Small intestine (tissue), 7 donors: ENCODE data around the gene KLHL3. TPM values are rescaled to one million over a fixed set of nuclear protein-coding genes. Genes with fewer than 3 reads are reported as not detected.
A peak's percentile ranks its signal among the peaks of the same experiment; 100 is the strongest.

ENCODE experiments used
- DNase-seq, 2 donors: peaks; one replicate each; pipeline versions ENCODE4 v3.0.0 to v3.0.0-alpha.2; 2013
- FAIRE-seq: peaks from 2 replicates; lab custom pipeline; 2012; peaks lifted over from hg19 to GRCh38; lab: Jason Lieb, UNC
- H3K27ac ChIP-seq, 3 donors: one replicate each; pipeline ENCODE4 v1.5.1; 2013; ENCODE audit warnings: low read length in 2 of 3, mild to moderate bottlenecking in 2 of 3, control low read depth in 1 of 3, inconsistent platforms in 1 of 3, low read depth in 1 of 3, moderate library complexity in 1 of 3
- H3K27me3 ChIP-seq, 3 donors: one replicate each; pipeline ENCODE4 v1.6.1; 2013; ENCODE audit warnings: low read length in 3 of 3, inconsistent platforms in 1 of 3; ENCODE audit not compliant: control insufficient read depth in 3 of 3, insufficient read depth in 3 of 3
- H3K36me3 ChIP-seq, 3 donors: one replicate each; pipeline ENCODE4 v1.6.1; 2013; ENCODE audit warnings: low read length in 3 of 3, inconsistent platforms in 1 of 3, low read depth in 1 of 3, mild to moderate bottlenecking in 1 of 3, moderate library complexity in 1 of 3; ENCODE audit not compliant: control insufficient read depth in 3 of 3, insufficient read depth in 2 of 3
- H3K4me1 ChIP-seq, 3 donors: one replicate each; pipeline ENCODE4 v1.6.1; 2013; ENCODE audit warnings: low read length in 2 of 3, inconsistent platforms in 1 of 3, low read depth in 1 of 3, mild to moderate bottlenecking in 1 of 3, moderate library complexity in 1 of 3; ENCODE audit not compliant: control insufficient read depth in 3 of 3, insufficient read depth in 2 of 3
- H3K4me3 ChIP-seq, 3 donors: one replicate each; pipeline ENCODE4 v1.5.1; 2013; ENCODE audit warnings: low read length in 3 of 3, control low read depth in 1 of 3, inconsistent platforms in 1 of 3, low read depth in 1 of 3, mild to moderate bottlenecking in 1 of 3, moderate library complexity in 1 of 3
- H3K9me3 ChIP-seq, 2 donors: one replicate each; pipeline ENCODE4 v1.6.1; 2013; ENCODE audit warnings: low read depth in 1 of 2, low read length in 1 of 2; ENCODE audit not compliant: control insufficient read depth in 2 of 2, insufficient read depth in 1 of 2
- WGBS, 3 donors: extraction: QIAGEN DNeasy Blood & Tissue Kit; methylation state at CpG; one replicate each; pipeline ENCODE4 v1.1.7; 2013; 5-methylcytosine and 5-hydroxymethylcytosine counted together
- polyA plus RNA-seq, 4 donors: library from polyadenylated mRNA; stranded (reverse) in 3 of 4; unstranded in 1 of 4; fragments of 200-250 nt in 3 of 4; fragments of 120-200 nt in 1 of 4; gene quantifications; one replicate each; pipeline versions ENCODE4 v1.2.1 to v1.2.3, GENCODE V29; 2013
- donor health status: healthy with polysubstance abuse.
- donor health status: control.
- donor health status: control.
- donor health status: Bipolar disorder and iron deficiency.
- donor health status: healthy.

KLHL3 gene
- polyA plus RNA-seq, 4 donors, result 0.67 to 6.5 (median 1.8) TPM

GRCh38 chr5:137610598-137610997, 125.3 kb downstream of the KLHL3 start:
- Histone ChIP-seq H3K4me3 (no peak overlapping the region), H3K9me3 (no peaks in the 10 kb centered on the region), H3K4me1 (no peaks in the 10 kb centered on the region), H3K27me3 (no peaks in the 10 kb centered on the region), H3K36me3 (peaks cover 0 to 2% (median 0%) of the 10 kb centered on the region in 3 donors), H3K27ac (no peak overlapping the region)
- FAIRE-seq, result no peak
- no peak for DNase-seq
- WGBS, 3 donors, result 76 to 88% (median 83%) methylated on average over 4 of the region's 4 CpGs

GRCh38 chr5:137609127-137609526, 126.8 kb downstream of the KLHL3 start:
- 87 to 91% (median 87%) methylated on average over 2 of the region's 2 CpGs for WGBS, 3 donors
- DNase-seq (no peak), FAIRE-seq (no peak)
- Histone ChIP-seq H3K9me3 (no peaks in the 10 kb centered on the region), H3K4me3 (no peak overlapping the region), H3K27me3 (no peaks in the 10 kb centered on the region), H3K4me1 (no peaks in the 10 kb centered on the region), H3K36me3 (peaks cover 0 to 2% (median 0%) of the 10 kb centered on the region in 3 donors), H3K27ac (no peak overlapping the region)

- DNase-seq (no peak), FAIRE-seq (no peak)
- Histone ChIP-seq H3K4me3 (no peak overlapping the region), H3K4me1 (no peaks in the 10 kb centered on the region), H3K27me3 (no peaks in the 10 kb centered on the region), H3K27ac (no peak overlapping the region), H3K36me3 (no peaks in the 10 kb centered on the region), H3K9me3 (no peaks in the 10 kb centered on the region)
- WGBS, 3 donors, result 64 to 75% (median 65%) methylated on average over 5 of the region's 5 CpGs
Measured at GRCh38 chr5:137607771-137608170, 128.1 kb downstream of the KLHL3 start.

- no peaks in the 10 kb centered on the region for H3K4me1 ChIP-seq
- 73 to 74% (median 73%) methylated on average over 2 of the region's 2 CpGs for WGBS, 3 donors
- no peaks in the 10 kb centered on the region for H3K27me3 ChIP-seq
- no peaks in the 10 kb centered on the region for H3K9me3 ChIP-seq
- DNase-seq (no peak), FAIRE-seq (no peak)
- H3K36me3 ChIP-seq, result no peaks in the 10 kb centered on the region
- H3K4me3 ChIP-seq, result no peak overlapping the region
- no peak overlapping the region for H3K27ac ChIP-seq
Measured at GRCh38 chr5:137606401-137606800, 129.5 kb downstream of the KLHL3 start.

GRCh38 chr5:137605411-137605810, 130.5 kb downstream of the KLHL3 start:
- Histone ChIP-seq H3K27me3 (no peaks in the 10 kb centered on the region), H3K4me3 (no peak overlapping the region), H3K4me1 (no peaks in the 10 kb centered on the region), H3K27ac (no peak overlapping the region), H3K9me3 (no peaks in the 10 kb centered on the region), H3K36me3 (no peaks in the 10 kb centered on the region)
- 40 to 49% (median 41%) methylated on average over 4 of the region's 4 CpGs for WGBS, 3 donors
- DNase-seq (no peak), FAIRE-seq (no peak)

- Histone ChIP-seq H3K27ac (no peak overlapping the region), H3K4me3 (no peak overlapping the region), H3K4me1 (no peaks in the 10 kb centered on the region), H3K27me3 (no peaks in the 10 kb centered on the region), H3K36me3 (no peaks in the 10 kb centered on the region), H3K9me3 (no peaks in the 10 kb centered on the region)
- 20 to 31% (median 24%) methylated on average over 9 of the region's 9 CpGs for WGBS, 3 donors
- DNase-seq (peak in 1 of 2 donors; percentile 39), FAIRE-seq (no peak)
Measured at GRCh38 chr5:137604348-137605095, 131.4 kb downstream of the KLHL3 start.

- H3K36me3 ChIP-seq, result no peaks in the 10 kb centered on the region
- no peaks in the 10 kb centered on the region for H3K9me3 ChIP-seq
- H3K27me3 ChIP-seq, result no peaks in the 10 kb centered on the region
- H3K4me1 ChIP-seq, result no peaks in the 10 kb centered on the region
- WGBS, 3 donors, result 83 to 100% (median 90%) methylated on average over 1 of the region's 1 CpG
- DNase-seq (no peak), FAIRE-seq (no peak)
- H3K4me3 ChIP-seq, result no peak overlapping the region
- no peak overlapping the region for H3K27ac ChIP-seq
Measured at GRCh38 chr5:137603891-137604290, 132.0 kb downstream of the KLHL3 start.

- Histone ChIP-seq H3K4me1 (no peaks in the 10 kb centered on the region), H3K4me3 (no peak overlapping the region), H3K9me3 (no peaks in the 10 kb centered on the region), H3K36me3 (no peaks in the 10 kb centered on the region), H3K27me3 (no peaks in the 10 kb centered on the region), H3K27ac (no peak overlapping the region)
- FAIRE-seq (no peak), DNase-seq (no peak)
- WGBS, 3 donors, result 93 to 94% (median 93%) methylated on average over 6 of the region's 6 CpGs
Measured at GRCh38 chr5:137603356-137603755, 132.5 kb downstream of the KLHL3 start.
